Measurements from ENCODE around the gene ATP5F1D.

Gene ATP5F1D

GRCh38 chr19:1251330-1252220 is 10.0 kb downstream of the ATP5F1D start:
- H3K27ac Mint-ChIP-seq: peak overlapping the region; percentile 95 to 97
- ATAC-seq (replicated peaks) (no peak), DNase-seq (peak; percentile 48 to 56 (median 51))
- H3K36me3 Mint-ChIP-seq (ENCODE audit: insufficient read depth): peaks cover 76% of the 10 kb centered on the region
- peak overlapping the region; percentile 91 to 95 for H3K4me3 Mint-ChIP-seq
- H3K9me3 Mint-ChIP-seq: no peaks in the 10 kb centered on the region
- H3K27me3 Mint-ChIP-seq: no peaks in the 10 kb centered on the region
- peaks cover 5 to 17% of the 10 kb centered on the region in 2 donors for H3K4me1 Mint-ChIP-seq (ENCODE audit: low read depth in 2 of 2)

- peak; percentile 19 for ATAC-seq (replicated peaks)
- peak overlapping the region; percentile 91 to 95 for H3K4me3 Mint-ChIP-seq
- peak; percentile 65 to 67 (median 66) for DNase-seq
- no peaks in the 10 kb centered on the region for H3K27me3 Mint-ChIP-seq
- H3K36me3 Mint-ChIP-seq (ENCODE audit: insufficient read depth): peaks cover 76% of the 10 kb centered on the region
- H3K27ac Mint-ChIP-seq: peak overlapping the region; percentile 95 to 97
- no peaks in the 10 kb centered on the region for H3K9me3 Mint-ChIP-seq
- H3K4me1 Mint-ChIP-seq (ENCODE audit: low read depth in 2 of 2): peaks cover 5 to 18% of the 10 kb centered on the region in 2 donors
These were observed 10.8 kb downstream of the ATP5F1D start for GRCh38 chr19:1252221-1252820.

- Mint-ChIP-seq H3K9me3 (no peaks in the 10 kb centered on the region), H3K36me3 (ENCODE audit: insufficient read depth) (peaks cover 81% of the 10 kb centered on the region), H3K4me1 (ENCODE audit: low read depth in 2 of 2) (peaks cover 12 to 23% of the 10 kb centered on the region in 2 donors), H3K4me3 (peak overlapping the region; percentile 91 to 95), H3K27ac (peak overlapping the region; percentile 95 to 97), H3K27me3 (no peaks in the 10 kb centered on the region)
- ATAC-seq (replicated peaks) (peak; percentile 26), DNase-seq (peak; percentile 75 to 78 (median 78))
These were observed 11.4 kb downstream of the ATP5F1D start for GRCh38 chr19:1252821-1253513.

- DNase-seq (no peak), ATAC-seq (replicated peaks) (no peak)
- Mint-ChIP-seq H3K4me1 (ENCODE audit: low read depth in 2 of 2) (peaks cover 14 to 24% of the 10 kb centered on the region in 2 donors), H3K9me3 (no peaks in the 10 kb centered on the region), H3K36me3 (ENCODE audit: insufficient read depth) (peaks cover 87% of the 10 kb centered on the region), H3K27ac (peak overlapping the region; percentile 95 to 97), H3K4me3 (peak overlapping the region; percentile 91 to 95), H3K27me3 (no peaks in the 10 kb centered on the region)
These were observed 12.0 kb downstream of the ATP5F1D start for GRCh38 chr19:1253514-1254080.

- H3K27ac Mint-ChIP-seq: no peak overlapping the region
- H3K36me3 Mint-ChIP-seq (ENCODE audit: insufficient read depth): peaks cover 92% of the 10 kb centered on the region
These were observed 12.6 kb downstream of the ATP5F1D start for GRCh38 chr19:1254081-1254527.

GRCh38 chr19:1254530-1255185 is 13.1 kb downstream of the ATP5F1D start:
- Mint-ChIP-seq H3K36me3 (ENCODE audit: insufficient read depth) (peaks cover 96% of the 10 kb centered on the region), H3K27ac (peak overlapping the region; percentile 19 to 90), H3K9me3 (no peaks in the 10 kb centered on the region), H3K4me3 (peak overlapping the region; percentile 44 to 91), H3K4me1 (ENCODE audit: low read depth in 2 of 2) (peaks cover 23 to 31% of the 10 kb centered on the region in 2 donors), H3K27me3 (no peaks in the 10 kb centered on the region)
- ATAC-seq (replicated peaks): no peak
- no peak for DNase-seq

More at GRCh38 chr19:1254081-1254527, 12.6 kb downstream of the ATP5F1D start:
- H3K4me1 Mint-ChIP-seq (ENCODE audit: low read depth in 2 of 2): peaks cover 19 to 26% of the 10 kb centered on the region in 2 donors
- no peaks in the 10 kb centered on the region for H3K27me3 Mint-ChIP-seq
- ATAC-seq (replicated peaks) (no peak), DNase-seq (no peak)
- no peaks in the 10 kb centered on the region for H3K9me3 Mint-ChIP-seq
- peak overlapping the region; percentile 44 to 91 for H3K4me3 Mint-ChIP-seq

- Mint-ChIP-seq H3K27me3 (no peaks in the 10 kb centered on the region), H3K9me3 (no peaks in the 10 kb centered on the region), H3K36me3 (ENCODE audit: insufficient read depth) (peaks cover 100% of the 10 kb centered on the region), H3K4me1 (ENCODE audit: low read depth in 2 of 2) (peaks cover 27 to 33% of the 10 kb centered on the region in 2 donors), H3K4me3 (peak overlapping the region; percentile 44 to 91), H3K27ac (peak overlapping the region; percentile 19 to 90)
- ATAC-seq (replicated peaks) (no peak), DNase-seq (no peak)
These were observed 13.9 kb downstream of the ATP5F1D start for GRCh38 chr19:1255186-1256161.

GRCh38 chr19:1256646-1257474 is 15.3 kb downstream of the ATP5F1D start:
- Mint-ChIP-seq H3K4me3 (peak overlapping the region; percentile 89 to 94), H3K27ac (peak overlapping the region; percentile 76 to 99), H3K4me1 (ENCODE audit: low read depth in 2 of 2) (peaks cover 37 to 38% of the 10 kb centered on the region in 2 donors), H3K9me3 (no peaks in the 10 kb centered on the region), H3K27me3 (no peaks in the 10 kb centered on the region), H3K36me3 (ENCODE audit: insufficient read depth) (peaks cover 100% of the 10 kb centered on the region)
- DNase-seq (no peak), ATAC-seq (replicated peaks) (no peak)

- ATAC-seq (replicated peaks) (no peak), DNase-seq (no peak)
- Mint-ChIP-seq H3K4me1 (ENCODE audit: low read depth in 2 of 2) (peaks cover 39 to 42% of the 10 kb centered on the region in 2 donors), H3K27me3 (no peaks in the 10 kb centered on the region), H3K27ac (peak overlapping the region; percentile 76 to 99), H3K36me3 (ENCODE audit: insufficient read depth) (peaks cover 95% of the 10 kb centered on the region), H3K9me3 (no peaks in the 10 kb centered on the region), H3K4me3 (peak overlapping the region; percentile 89 to 94)
These were observed 16.1 kb downstream of the ATP5F1D start for GRCh38 chr19:1257475-1258162.

- Mint-ChIP-seq H3K36me3 (ENCODE audit: insufficient read depth) (peaks cover 90% of the 10 kb centered on the region), H3K4me1 (ENCODE audit: low read depth in 2 of 2) (peaks cover 42 to 47% of the 10 kb centered on the region in 2 donors), H3K27me3 (no peaks in the 10 kb centered on the region), H3K4me3 (peak overlapping the region; percentile 89 to 94), H3K27ac (peak overlapping the region; percentile 98 to 99), H3K9me3 (no peaks in the 10 kb centered on the region)
- no peak for ATAC-seq (replicated peaks)
- DNase-seq: no peak
These were observed 16.6 kb downstream of the ATP5F1D start for GRCh38 chr19:1258163-1258492.

- Mint-ChIP-seq H3K4me1 (ENCODE audit: low read depth in 2 of 2) (peaks cover 40 to 47% of the 10 kb centered on the region in 2 donors), H3K27me3 (no peaks in the 10 kb centered on the region), H3K27ac (peak overlapping the region; percentile 98 to 99), H3K9me3 (no peaks in the 10 kb centered on the region), H3K4me3 (peak overlapping the region; percentile 89 to 94), H3K36me3 (ENCODE audit: insufficient read depth) (peaks cover 84% of the 10 kb centered on the region)
- DNase-seq: no peak
- ATAC-seq (replicated peaks): peak; percentile 0
These were observed 17.2 kb downstream of the ATP5F1D start for GRCh38 chr19:1258707-1259205.
